Subcutaneous abdominal adipose tissue (tissue), 5 donors: ENCODE measurements around the gene CR1.
"Not testable (repeated sequence)": the region's sequence is repeated elsewhere in the genome, so short reads cannot be mapped to it uniquely, and the experiment has no call there.

ENCODE experiments used
- H3K27ac ChIP-seq: one replicate; pipeline ENCODE4 v1.7.0; 2013; ENCODE audit warnings: low read depth, mild to moderate bottlenecking, inconsistent platforms, low read length, moderate library complexity
- H3K27me3 ChIP-seq, 5 donors: one replicate each; pipeline ENCODE4 v1.7.0; 2013; ENCODE audit warnings: low read length in 5 of 5, inconsistent platforms in 1 of 5; ENCODE audit not compliant: control insufficient read depth in 5 of 5, insufficient read depth in 4 of 5
- H3K36me3 ChIP-seq, 5 donors: one replicate each; pipeline ENCODE4 v1.7.0; 2013; ENCODE audit warnings: low read length in 5 of 5; ENCODE audit not compliant: control insufficient read depth in 5 of 5, insufficient read depth in 5 of 5
- H3K4me1 ChIP-seq, 5 donors: one replicate each; pipeline ENCODE4 v1.7.0; 2013; ENCODE audit warnings: low read length in 5 of 5, mild to moderate bottlenecking in 3 of 5, moderate library complexity in 1 of 5; ENCODE audit not compliant: control insufficient read depth in 5 of 5, insufficient read depth in 5 of 5
- H3K4me3 ChIP-seq, 5 donors: one replicate each; pipeline ENCODE4 v1.7.0; 2013; ENCODE audit warnings: low read length in 5 of 5, low read depth in 1 of 5
- H3K9ac ChIP-seq, 5 donors: one replicate each; pipeline ENCODE4 v1.7.0; 2013; ENCODE audit warnings: low read length in 5 of 5, mild to moderate bottlenecking in 4 of 5, moderate library complexity in 3 of 5
- H3K9me3 ChIP-seq, 5 donors: one replicate each; pipeline ENCODE4 v1.7.0; 2013; ENCODE audit warnings: low read length in 5 of 5; ENCODE audit not compliant: control insufficient read depth in 5 of 5
- donor health status: healthy.
- donor health status: healthy.
- donor health status: healthy.
- donor health status: healthy.
- donor health status: healthy.

Gene CR1

GRCh38 chr1:207666342-207666741 lies 170.4 kb downstream of the CR1 start:
- H3K27me3 ChIP-seq: peaks cover 16 to 35% (median 29%) of the 10 kb centered on the region in 5 donors
- no peak overlapping the region for H3K9ac ChIP-seq
- peaks cover 0 to 5% (median 0%) of the 10 kb centered on the region in 5 donors for H3K9me3 ChIP-seq
- no peaks in the 10 kb centered on the region for H3K36me3 ChIP-seq
- no peak overlapping the region for H3K27ac ChIP-seq
- no peak overlapping the region for H3K4me3 ChIP-seq
- peaks cover 0 to 10% (median 9%) of the 10 kb centered on the region in 5 donors for H3K4me1 ChIP-seq

- Histone ChIP-seq H3K4me1 (peaks cover 0 to 10% (median 9%) of the 10 kb centered on the region in 5 donors), H3K27ac (no peak overlapping the region), H3K9me3 (peaks cover 0 to 5% (median 0%) of the 10 kb centered on the region in 5 donors), H3K36me3 (no peaks in the 10 kb centered on the region), H3K4me3 (peak overlapping the region in 1 of 5 donors; percentile 30), H3K9ac (no peak overlapping the region), H3K27me3 (peaks cover 16 to 38% (median 32%) of the 10 kb centered on the region in 5 donors)
Measured at GRCh38 chr1:207669528-207670009, 173.6 kb downstream of the CR1 start.

- H3K4me3 ChIP-seq: no peak overlapping the region
- peaks cover 0 to 10% (median 9%) of the 10 kb centered on the region in 5 donors for H3K4me1 ChIP-seq
- H3K27ac ChIP-seq: no peak overlapping the region
- peaks cover 16 to 38% (median 32%) of the 10 kb centered on the region in 5 donors for H3K27me3 ChIP-seq
- peaks cover 0 to 5% (median 0%) of the 10 kb centered on the region in 5 donors for H3K9me3 ChIP-seq
- H3K36me3 ChIP-seq: no peaks in the 10 kb centered on the region
- no peak overlapping the region for H3K9ac ChIP-seq
Measured at GRCh38 chr1:207670192-207670591, 174.2 kb downstream of the CR1 start.

- Histone ChIP-seq H3K36me3 (no peaks in the 10 kb centered on the region), H3K4me3 (no peak overlapping the region), H3K9me3 (peaks cover 0 to 2% (median 0%) of the 10 kb centered on the region in 5 donors), H3K27ac (no peak overlapping the region), H3K9ac (no peak overlapping the region), H3K27me3 (peaks cover 13 to 34% (median 32%) of the 10 kb centered on the region in 5 donors), H3K4me1 (peaks cover 0 to 10% (median 9%) of the 10 kb centered on the region in 5 donors)
Measured at GRCh38 chr1:207670997-207671396, 175.0 kb downstream of the CR1 start.

GRCh38 chr1:207672522-207673130 lies 176.7 kb downstream of the CR1 start:
- Histone ChIP-seq H3K27me3 (peaks cover 11 to 34% (median 26%) of the 10 kb centered on the region in 5 donors), H3K4me3 (no peak overlapping the region), H3K27ac (no peak overlapping the region), H3K4me1 (peaks cover 0 to 10% (median 9%) of the 10 kb centered on the region in 5 donors), H3K9ac (no peak overlapping the region), H3K36me3 (no peaks in the 10 kb centered on the region), H3K9me3 (no peaks in the 10 kb centered on the region)

- H3K36me3 ChIP-seq: no peaks in the 10 kb centered on the region
- no peaks in the 10 kb centered on the region for H3K9me3 ChIP-seq
- H3K4me3 ChIP-seq: no peak overlapping the region
- no peak overlapping the region for H3K27ac ChIP-seq
- no peak overlapping the region for H3K9ac ChIP-seq
- peaks cover 11 to 28% (median 26%) of the 10 kb centered on the region in 5 donors for H3K27me3 ChIP-seq
- peaks cover 0 to 10% (median 9%) of the 10 kb centered on the region in 5 donors for H3K4me1 ChIP-seq
Measured at GRCh38 chr1:207673399-207673798, 177.4 kb downstream of the CR1 start.

GRCh38 chr1:207676153-207676552 lies 180.2 kb downstream of the CR1 start:
- Histone ChIP-seq H3K4me3 (no peak overlapping the region), H3K27ac (no peak overlapping the region), H3K9ac (no peak overlapping the region), H3K27me3 (peaks cover 0 to 5% (median 4%) of the 10 kb centered on the region in 5 donors), H3K4me1 (no peaks in the 10 kb centered on the region), H3K9me3 (no peaks in the 10 kb centered on the region), H3K36me3 (no peaks in the 10 kb centered on the region)

- not testable (repeated sequence) for H3K9me3 ChIP-seq, H3K9ac ChIP-seq, H3K27me3 ChIP-seq, H3K4me1 ChIP-seq, H3K4me3 ChIP-seq, H3K27ac ChIP-seq, H3K36me3 ChIP-seq
Measured at GRCh38 chr1:207680590-207681388, 184.8 kb downstream of the CR1 start.

GRCh38 chr1:207682872-207683434 lies 187.0 kb downstream of the CR1 start:
- H3K27ac ChIP-seq, H3K4me3 ChIP-seq, H3K27me3 ChIP-seq, H3K9ac ChIP-seq, H3K9me3 ChIP-seq, H3K36me3 ChIP-seq, H3K4me1 ChIP-seq: not testable (repeated sequence)

- not testable (repeated sequence) for H3K27me3 ChIP-seq, H3K4me3 ChIP-seq, H3K9me3 ChIP-seq, H3K27ac ChIP-seq, H3K36me3 ChIP-seq, H3K9ac ChIP-seq, H3K4me1 ChIP-seq
Measured at GRCh38 chr1:207690551-207690950, 194.6 kb downstream of the CR1 start.
